Cardiac septum (tissue), 1 donor: ENCODE measurements around the gene FNDC3B. TPM values are rescaled to one million over a fixed set of nuclear protein-coding genes. Genes with fewer than 3 reads are reported as not detected.

Experiments
- DNase-seq: peaks from one replicate; pipeline ENCODE4 v3.0.0-alpha.2; 2020; ENCODE audit warnings: low spot score
- intact Hi-C: fragments of 100-400 bp; cut with DNase I; formaldehyde crosslinking; loops from one replicate; pipeline ENCODE4 v1.14.0; 2022
- total RNA-seq: library from RNA; stranded (reverse); fragmentation: NEBNext Ultra II Directional; extraction: Animal tissue kit (Norgen Biotek cat#: 25700); gene quantifications from one replicate; pipeline ENCODE4 v1.2.1, GENCODE V29; 2021
- donor health status: DM: no; HTN: no; CAD: no.

Gene FNDC3B
- total RNA-seq, 1 donor from 2014 or later = 139 TPM

- intact Hi-C loops = no loop called here
- no peak for DNase-seq
Measured at GRCh38 chr3:172447611-172448579, 408.5 kb downstream of the FNDC3B start, which contains the start of gene GHSR. GHSR (minus strand) TSS chr3:172448456; CDS start chr3:172448413, 43 bp downstream.

GRCh38 chr3:172448661-172449465 lies 409.5 kb downstream of the FNDC3B start:
- intact Hi-C loops = no loop called here
- DNase-seq = no peak

- intact Hi-C loops = no loop called here
- no peak for DNase-seq
Measured at GRCh38 chr3:172449466-172450149, 410.2 kb downstream of the FNDC3B start.

Other genes starting within 250 kb of the FNDC3B start
- 56.5 TPM for gene PLD1, start 229.1 kb upstream of the FNDC3B start, total RNA-seq
- not detected for gene TMEM212, start 196.2 kb upstream of the FNDC3B start, total RNA-seq